ENCODE data around the gene DAAM1.

Gene DAAM1

GRCh38 chr14:59213368-59214315 is 25.2 kb downstream of the DAAM1 start:
- peak; percentile 63 for DNase-seq (ENCODE audit: low read depth)
- no peak for TF ChIP-seq CTCF (conservative IDR thresholded peaks at IDR 0.05; ENCODE audit: low read depth, low read length)
- H3K4me3 ChIP-seq (ENCODE audit: low read depth, low read length), result no peak overlapping the region

- no peak for DNase-seq (ENCODE audit: low read depth)
- H3K4me3 ChIP-seq (ENCODE audit: low read depth, low read length), result no peak overlapping the region
- TF ChIP-seq CTCF (conservative IDR thresholded peaks at IDR 0.05; ENCODE audit: low read depth, low read length), result no peak
Measured at GRCh38 chr14:59214702-59215302, 26.3 kb downstream of the DAAM1 start.

- no peak overlapping the region for H3K4me3 ChIP-seq (ENCODE audit: low read depth, low read length)
- TF ChIP-seq CTCF (conservative IDR thresholded peaks at IDR 0.05; ENCODE audit: low read depth, low read length), result no peak
- peak; percentile 28 for DNase-seq (ENCODE audit: low read depth)
Measured at GRCh38 chr14:59215322-59215721, 26.9 kb downstream of the DAAM1 start.

- no peak for DNase-seq (ENCODE audit: low read depth)
- H3K4me3 ChIP-seq (ENCODE audit: low read depth, low read length), result no peak overlapping the region
- TF ChIP-seq CTCF (conservative IDR thresholded peaks at IDR 0.05; ENCODE audit: low read depth, low read length), result no peak
Measured at GRCh38 chr14:59215757-59216156, 27.3 kb downstream of the DAAM1 start.

- no peak for TF ChIP-seq CTCF (conservative IDR thresholded peaks at IDR 0.05; ENCODE audit: low read depth, low read length)
- H3K4me3 ChIP-seq (ENCODE audit: low read depth, low read length), result no peak overlapping the region
- no peak for DNase-seq (ENCODE audit: low read depth)
Measured at GRCh38 chr14:59217011-59217410, 28.5 kb downstream of the DAAM1 start.

GRCh38 chr14:59221568-59221967 is 33.1 kb downstream of the DAAM1 start:
- no peak for DNase-seq (ENCODE audit: low read depth)
- no peak overlapping the region for H3K4me3 ChIP-seq (ENCODE audit: low read depth, low read length)
- no peak for TF ChIP-seq CTCF (conservative IDR thresholded peaks at IDR 0.05; ENCODE audit: low read depth, low read length)

Data from choroid plexus epithelial cell (primary cell).